Nephron progenitor cell (in vitro differentiated cells): ENCODE data around the gene ACAN.

Experiments
- DNase-seq: peaks from one replicate; pipeline ENCODE4 v3.0.0; 2021
- H3K27ac Mint-ChIP-seq: 2 replicates; pipeline ENCODE4 v1.8.0; 2021; ENCODE audit warnings: mild to moderate bottlenecking, moderate library complexity, mixed read lengths
- H3K27me3 Mint-ChIP-seq: 2 replicates; pipeline ENCODE4 v1.8.0; 2021; ENCODE audit warnings: mild to moderate bottlenecking, low read depth, mixed read lengths; ENCODE audit not compliant: poor library complexity
- H3K36me3 Mint-ChIP-seq: 2 replicates; pipeline ENCODE4 v1.8.0; 2021; ENCODE audit warnings: low read depth, mixed read lengths
- H3K4me1 Mint-ChIP-seq: 2 replicates; pipeline ENCODE4 v1.8.0; 2021; ENCODE audit warnings: mixed read lengths
- H3K4me3 Mint-ChIP-seq: 2 replicates; pipeline ENCODE4 v1.8.0; 2021; ENCODE audit warnings: mild to moderate bottlenecking, moderate library complexity, mixed read lengths
- H3K9me3 Mint-ChIP-seq: 2 replicates; pipeline ENCODE4 v1.8.0; 2021; ENCODE audit warnings: mild to moderate bottlenecking, moderate library complexity, mixed read lengths
- CTCF ChIP-seq: fragments of 200-600 bp; sonication (generic); IDR thresholded peaks from 2 replicates; pipeline ENCODE4 v1.5.0; 2021; ENCODE audit warnings: antibody characterized with exemption

The ACAN gene

GRCh38 chr15:88894819-88895767, 91.9 kb downstream of the ACAN start, which contains the start of gene HAPLN3:
Gene HAPLN3 (minus strand): TSS chr15:88895544. CDS start chr15:88887298, 8,246 bp downstream.
- peaks cover 7% of the 10 kb centered on the region for H3K36me3 Mint-ChIP-seq
- H3K4me1 Mint-ChIP-seq, result peaks cover 39% of the 10 kb centered on the region
- no peak for TF ChIP-seq CTCF
- peak within 1 kb of the TSS; percentile 99 for H3K27ac Mint-ChIP-seq
- peak; percentile 49 for DNase-seq
- H3K27me3 Mint-ChIP-seq, result peaks cover 7% of the 10 kb centered on the region
- H3K4me3 Mint-ChIP-seq, result peak within 1 kb of the TSS; percentile 81
- no peaks in the 10 kb centered on the region for H3K9me3 Mint-ChIP-seq

- Mint-ChIP-seq H3K4me1 (peaks cover 49% of the 10 kb centered on the region), H3K4me3 (peak overlapping the region; percentile 62), H3K9me3 (no peaks in the 10 kb centered on the region), H3K36me3 (peaks cover 17% of the 10 kb centered on the region), H3K27ac (peak overlapping the region; percentile 99), H3K27me3 (peaks cover 5% of the 10 kb centered on the region)
- peak; percentile 39 for DNase-seq
- TF ChIP-seq CTCF, result no peak
Observed at GRCh38 chr15:88896333-88897033, 93.2 kb downstream of the ACAN start.

GRCh38 chr15:88897142-88897455, 93.9 kb downstream of the ACAN start:
- H3K36me3 Mint-ChIP-seq, result peaks cover 23% of the 10 kb centered on the region
- no peaks in the 10 kb centered on the region for H3K9me3 Mint-ChIP-seq
- peaks cover 4% of the 10 kb centered on the region for H3K27me3 Mint-ChIP-seq
- peak overlapping the region; percentile 62 for H3K4me3 Mint-ChIP-seq
- DNase-seq, result no peak
- peaks cover 54% of the 10 kb centered on the region for H3K4me1 Mint-ChIP-seq
- TF ChIP-seq CTCF, result no peak
- peak overlapping the region; percentile 99 for H3K27ac Mint-ChIP-seq

GRCh38 chr15:88897456-88898194, 94.4 kb downstream of the ACAN start:
- Mint-ChIP-seq H3K4me3 (peak overlapping the region; percentile 59), H3K4me1 (peaks cover 56% of the 10 kb centered on the region), H3K36me3 (peaks cover 28% of the 10 kb centered on the region), H3K9me3 (no peaks in the 10 kb centered on the region), H3K27ac (peak overlapping the region; percentile 97), H3K27me3 (peaks cover 4% of the 10 kb centered on the region)
- peak; percentile 91 for DNase-seq
- peak; percentile 48 for TF ChIP-seq CTCF

GRCh38 chr15:88898736-88899135, 95.5 kb downstream of the ACAN start:
- no peak overlapping the region for H3K4me3 Mint-ChIP-seq
- peaks cover 56% of the 10 kb centered on the region for H3K4me1 Mint-ChIP-seq
- peaks cover 32% of the 10 kb centered on the region for H3K36me3 Mint-ChIP-seq
- H3K9me3 Mint-ChIP-seq, result no peaks in the 10 kb centered on the region
- no peak for TF ChIP-seq CTCF
- H3K27me3 Mint-ChIP-seq, result peaks cover 4% of the 10 kb centered on the region
- DNase-seq, result no peak
- no peak overlapping the region for H3K27ac Mint-ChIP-seq
